Body of pancreas (tissue), 4 donors: ENCODE data around the gene DNTT.

Experiments
- CTCF ChIP-seq, 7 experiments: fragments of 450-650 bp in 4 of 7; fragments of 200-600 bp in 3 of 7; sonication (generic) in 3 of 7; IDR thresholded peaks; one replicate each; pipeline ENCODE4 v1.5.1; 2016 to 2019; ENCODE audit warnings: antibody characterized with exemption in 7 of 7
- POLR2A ChIP-seq, 3 donors: fragments of 450-650 bp; IDR thresholded peaks; one replicate each; pipeline ENCODE4 v1.6.1; 2016; ENCODE audit warnings: antibody characterized with exemption in 3 of 3, mild to moderate bottlenecking in 2 of 3

- no peak for TF ChIP-seq POLR2A (IDR thresholded peaks at IDR 0.05)
- no peak for TF ChIP-seq CTCF (IDR thresholded peaks at IDR 0.05)
These were observed 32.9 kb downstream of the DNTT start for GRCh38 chr10:96337106-96337505.
